Placental epithelial cell (primary cell): ENCODE data around the gene SUOX. TPM values are rescaled to one million over a fixed set of nuclear protein-coding genes. Genes with fewer than 3 reads are reported as not detected.

Experiments used
- total RNA-seq: library from RNA; depleted of rRNA; stranded (reverse); fragments of >200 nt; gene quantifications from 2 replicates; pipeline ENCODE4 v1.2.3, GENCODE V29; 2012

SUOX gene
- total RNA-seq = 17.7 and 21.8 TPM in 2 replicates

GRCh38 chr12:55996715-55997534, at the start of gene SUOX:
TSS of gene SUOX (plus strand) at chr12:55997276. CDS start at chr12:56002222, 4,946 bp downstream.

GRCh38 chr12:55965941-55966407, 31.1 kb upstream of the SUOX start, which contains the start of gene PMEL:
TSS of gene PMEL (minus strand) at chr12:55966042. CDS start at chr12:55966011, 31 bp downstream.

GRCh38 chr12:55966408-55967281, 30.4 kb upstream of the SUOX start, which contains the start of gene CDK2:
TSS of gene CDK2 (plus strand) at chr12:55966830. CDS start at chr12:55967009, 179 bp downstream.

GRCh38 chr12:55973599-55974307, 23.3 kb upstream of the SUOX start, which contains the start of gene RAB5B:
TSS of gene RAB5B (plus strand) at chr12:55974078. CDS start at chr12:55986961, 12,883 bp downstream.

GRCh38 chr12:56020423-56021184, 23.5 kb downstream of the SUOX start, which contains the start of gene IKZF4:
TSS of gene IKZF4 (plus strand) at chr12:56021043. CDS start at chr12:56021494, 451 bp downstream.

GRCh38 chr12:56041552-56042429, 44.7 kb downstream of the SUOX start, which contains the start of gene RPS26:
TSS of gene RPS26 (plus strand) at chr12:56041918. CDS start at chr12:56042167, 249 bp downstream.

Other genes starting within 250 kb of the SUOX start
- 45.9 and 68.3 TPM in 2 replicates for gene SARNP, start 179.6 kb upstream of the SUOX start, total RNA-seq
- 19.2 and 36.0 TPM in 2 replicates for gene ORMDL2, start 179.2 kb upstream of the SUOX start, total RNA-seq
- 42.8 and 55.3 TPM in 2 replicates for gene DNAJC14, start 167.7 kb upstream of the SUOX start, total RNA-seq
- 4.7 and 4.9 TPM in 2 replicates for gene MMP19, start 154.3 kb upstream of the SUOX start, total RNA-seq
- 20.7 and 33.4 TPM in 2 replicates for gene PYM1, start 69.4 kb upstream of the SUOX start, total RNA-seq
- 143 and 269 TPM in 2 replicates for gene DGKA, start 66.1 kb upstream of the SUOX start, total RNA-seq
- 2.1 and 7.1 TPM in 2 replicates for gene PMEL, start 31.2 kb upstream of the SUOX start, total RNA-seq
- 50.5 and 62.8 TPM in 2 replicates for gene CDK2, start 30.4 kb upstream of the SUOX start, total RNA-seq
- gene RAB5B, start 23.2 kb upstream of the SUOX start, total RNA-seq = 87.6 and 122 TPM in 2 replicates
- 0.79 and 2.1 TPM in 2 replicates for gene IKZF4, start 23.8 kb downstream of the SUOX start, total RNA-seq
- gene RPS26, start 44.6 kb downstream of the SUOX start, total RNA-seq = 265 and 520 TPM in 2 replicates
- gene ERBB3, start 82.9 kb downstream of the SUOX start, total RNA-seq = 51.7 and 74.6 TPM in 2 replicates
- 96.2 and 117 TPM in 2 replicates for gene PA2G4, start 107.3 kb downstream of the SUOX start, total RNA-seq
- gene RPL41, start 119.4 kb downstream of the SUOX start, total RNA-seq = 1,239 and 5,034 TPM in 2 replicates
- gene ZC3H10, start 121.0 kb downstream of the SUOX start, total RNA-seq = 5.9 and 6.0 TPM in 2 replicates
- gene ESYT1, start 131.0 kb downstream of the SUOX start, total RNA-seq = 100 and 157 TPM in 2 replicates
- 53.4 and 63.1 TPM in 2 replicates for gene MYL6B, start 155.3 kb downstream of the SUOX start, total RNA-seq
- gene MYL6, start 161.1 kb downstream of the SUOX start, total RNA-seq = 928 and 1,710 TPM in 2 replicates
- 43.6 and 75.4 TPM in 2 replicates for gene SMARCC2, start 192.2 kb downstream of the SUOX start, total RNA-seq
- gene RNF41, start 224.6 kb downstream of the SUOX start, total RNA-seq = 67.9 and 98.9 TPM in 2 replicates
- gene NABP2, start 227.1 kb downstream of the SUOX start, total RNA-seq = 14.5 and 31.6 TPM in 2 replicates
- gene SLC39A5, start 232.8 kb downstream of the SUOX start, total RNA-seq = 0.39 TPM in 1 of 2 replicates, not detected in the other